H1 (cell line): Measurements from ENCODE around the gene HSPB1. TPM values are rescaled to one million over a fixed set of nuclear protein-coding genes. Genes with fewer than 3 reads are reported as not detected.

Experiments used
- CTCF ChIA-PET: fragments of 300-600 bp; sonication (Branson Sonifier 250); formaldehyde crosslinking; loops from one replicate; lab custom pipeline; 2021; ENCODE audit not compliant: partially characterized antibody; lab: Charles Lee
- POLR2A ChIA-PET: fragments of 300-600 bp; sonication (Branson Sonifier 250); formaldehyde crosslinking; loops from one replicate; lab custom pipeline; 2021; ENCODE audit warnings: inconsistent platforms; ENCODE audit not compliant: partially characterized antibody; lab: Charles Lee
- DNase-seq, 2 experiments: peaks; one replicate each; pipeline versions ENCODE4 v3.0.0 to v3.0.0-alpha.2; 2010 to 2022; ENCODE audit warnings: low spot score in 2 of 2, low read depth in 1 of 2, mixed read lengths in 1 of 2
- FAIRE-seq: peaks from 2 replicates; lab custom pipeline; 2011; peaks lifted over from hg19 to GRCh38; lab: Jason Lieb, UNC
- H2AFZ ChIP-seq: 2 replicates; pipeline ENCODE4 v1.8.1; 2012; ENCODE audit warnings: low read length, inconsistent platforms
- H2AK5ac ChIP-seq: 2 replicates; pipeline ENCODE4 v1.6.1; 2013; ENCODE audit warnings: low read depth, low read length
- H2BK120ac ChIP-seq: replicated peaks from 2 replicates; pipeline ENCODE3; 2013; ENCODE audit warnings: low read depth, low read length, inconsistent platforms
- H2BK12ac ChIP-seq: 2 replicates; pipeline ENCODE4 v1.6.1; 2013; ENCODE audit warnings: low read depth, low read length
- H2BK15ac ChIP-seq: 2 replicates; pipeline ENCODE4 v1.6.1; 2013; ENCODE audit warnings: low read length
- H2BK20ac ChIP-seq: 2 replicates; pipeline ENCODE4 v1.6.1; 2013; ENCODE audit warnings: low read length
- H2BK5ac ChIP-seq: 2 replicates; pipeline ENCODE4 v1.6.1; 2013; ENCODE audit warnings: low read depth, low read length
- H3K14ac ChIP-seq: 2 replicates; pipeline ENCODE4 v1.6.1; 2013; ENCODE audit warnings: inconsistent platforms; ENCODE audit not compliant: insufficient read length
- H3K18ac ChIP-seq: 2 replicates; pipeline ENCODE4 v1.6.1; 2013; ENCODE audit warnings: low read length; ENCODE audit errors: extremely low read depth
- H3K23ac ChIP-seq: 2 replicates; pipeline ENCODE4 v1.6.1; 2013; ENCODE audit warnings: inconsistent platforms; ENCODE audit not compliant: insufficient read length
- H3K23me2 ChIP-seq: 2 replicates; pipeline ENCODE4 v1.6.1; 2013; ENCODE audit warnings: low read depth, low read length
- H3K27ac ChIP-seq: 2 replicates; pipeline ENCODE4 v1.6.1; 2011; ENCODE audit warnings: low read depth, low read length, inconsistent platforms
- H3K27me3 ChIP-seq, 4 experiments: replicated peaks in 1 of 4; 1 replicate in 1 of 4; 2 replicates in 3 of 4; pipeline versions ENCODE4 v1.6.1 to v1.8.1; 2011 to 2013; ENCODE audit warnings: low read length in 3 of 4, mild to moderate bottlenecking in 3 of 4, inconsistent platforms in 2 of 4, mixed read lengths in 2 of 4, moderate library complexity in 1 of 4; ENCODE audit not compliant: control insufficient read depth in 3 of 4, insufficient read depth in 3 of 4; ENCODE audit errors: extremely low read depth in 1 of 4
- H3K36me3 ChIP-seq, 4 experiments: 2 replicates each; pipeline versions ENCODE4 v1.6.1 to v1.8.1; 2011 to 2013; ENCODE audit warnings: mild to moderate bottlenecking in 4 of 4, low read length in 3 of 4, moderate library complexity in 2 of 4, control low read depth in 1 of 4, inconsistent platforms in 1 of 4; ENCODE audit not compliant: insufficient read depth in 4 of 4, control insufficient read depth in 2 of 4
- H3K4ac ChIP-seq: replicated peaks from 2 replicates; pipeline ENCODE3; 2013; ENCODE audit warnings: low read length, low read depth, mixed read lengths, inconsistent platforms; ENCODE audit not compliant: insufficient read length
- H3K4me1 ChIP-seq, 4 experiments: replicated peaks in 1 of 4; 1 replicate in 1 of 4; 2 replicates in 3 of 4; pipeline versions ENCODE4 v1.6.1 to v1.8.1; 2011 to 2013; ENCODE audit warnings: low read length in 3 of 4, inconsistent platforms in 2 of 4, mixed read lengths in 1 of 4; ENCODE audit not compliant: insufficient read depth in 4 of 4, control insufficient read depth in 3 of 4
- H3K4me2 ChIP-seq, 2 experiments: 2 replicates each; pipeline versions ENCODE4 v1.6.1 to v1.8.1; 2011 to 2013; ENCODE audit warnings: low read depth in 2 of 2, low read length in 2 of 2, control low read depth in 1 of 2, inconsistent platforms in 1 of 2, mild to moderate bottlenecking in 1 of 2; ENCODE audit not compliant: insufficient read depth in 1 of 2
- H3K4me3 ChIP-seq, 4 experiments: fragments of 200-600, 300-600 bp in 1 of 4; sonication (generic), shearing (Covaris generic), sonication (Bioruptor Twin) in 1 of 4; 2 replicates each; pipeline versions ENCODE4 v1.5.1 to v1.8.1; 2011 to 2016; ENCODE audit warnings: low read length in 4 of 4, low read depth in 3 of 4, control low read depth in 2 of 4, inconsistent platforms in 2 of 4, mild to moderate bottlenecking in 2 of 4, mixed read lengths in 1 of 4, moderate library complexity in 1 of 4; ENCODE audit not compliant: insufficient read depth in 2 of 4; ENCODE audit errors: extremely low read depth in 1 of 4
- H3K56ac ChIP-seq: replicated peaks from 2 replicates; pipeline ENCODE3; 2013; ENCODE audit warnings: low read depth, mild to moderate bottlenecking, mixed read lengths, low read length, inconsistent platforms; ENCODE audit not compliant: insufficient read length
- H3K79me1 ChIP-seq: 2 replicates; pipeline ENCODE4 v1.6.1; 2013; ENCODE audit warnings: low read depth, low read length, control low read depth
- H3K79me2 ChIP-seq, 2 experiments: 2 replicates each; pipeline versions ENCODE4 v1.6.1 to v1.8.1; 2012 to 2013; ENCODE audit warnings: low read length in 2 of 2, mild to moderate bottlenecking in 2 of 2, inconsistent platforms in 1 of 2; ENCODE audit not compliant: insufficient read depth in 2 of 2, control insufficient read depth in 1 of 2
- H3K9ac ChIP-seq, 4 experiments: replicated peaks in 1 of 4; 1 replicate in 1 of 4; 2 replicates in 3 of 4; pipeline versions ENCODE4 v1.6.1 to v1.8.1; 2011 to 2013; ENCODE audit warnings: low read depth in 3 of 4, low read length in 3 of 4, control low read depth in 2 of 4, mild to moderate bottlenecking in 2 of 4, moderate library complexity in 2 of 4, inconsistent platforms in 1 of 4; ENCODE audit errors: extremely low read depth in 1 of 4
- H3K9me3 ChIP-seq, 2 experiments: 2 replicates each; pipeline versions ENCODE4 v1.6.1 to v1.8.1; 2012 to 2013; ENCODE audit warnings: mild to moderate bottlenecking in 2 of 2, moderate library complexity in 2 of 2, control low read depth in 1 of 2, inconsistent platforms in 1 of 2, low read depth in 1 of 2, low read length in 1 of 2, mixed read lengths in 1 of 2; ENCODE audit not compliant: insufficient read depth in 2 of 2
- H4K20me1 ChIP-seq, 2 experiments: replicated peaks in 1 of 2; 2 replicates each; pipeline versions ENCODE3 to v1.8.1; 2011 to 2013; ENCODE audit warnings: inconsistent platforms in 2 of 2, low read length in 2 of 2, mild to moderate bottlenecking in 1 of 2; ENCODE audit not compliant: insufficient read depth in 2 of 2, control insufficient read depth in 1 of 2
- H4K5ac ChIP-seq: 2 replicates; pipeline ENCODE4 v1.6.1; 2013; ENCODE audit warnings: low read length, low read depth, mixed read lengths, inconsistent platforms; ENCODE audit not compliant: insufficient read length
- H4K8ac ChIP-seq: 2 replicates; pipeline ENCODE4 v1.8.0; 2013; ENCODE audit warnings: mild to moderate bottlenecking, moderate library complexity, low read length, inconsistent platforms; ENCODE audit not compliant: insufficient read depth; ENCODE audit errors: extremely low read depth
- H4K91ac ChIP-seq: replicated peaks from 2 replicates; pipeline ENCODE3; 2013; ENCODE audit warnings: low read length, mixed read lengths, inconsistent platforms; ENCODE audit not compliant: insufficient read length
- CTCF ChIP-seq, 3 experiments: IDR thresholded peaks; 1 replicate in 2 of 3; 2 replicates in 1 of 3; pipeline versions ENCODE4 v1.5.1 to v1.6.1; 2011; ENCODE audit warnings: low read length in 3 of 3, mild to moderate bottlenecking in 3 of 3, inconsistent platforms in 2 of 3, low read depth in 1 of 3, moderate library complexity in 1 of 3; ENCODE audit not compliant: insufficient read depth in 1 of 3; ENCODE audit errors: control extremely low read depth in 1 of 3
- E2F6 ChIP-seq: IDR thresholded peaks from 2 replicates; pipeline ENCODE4 v1.6.1; 2012; ENCODE audit warnings: inconsistent platforms
- FOSL1 ChIP-seq: IDR thresholded peaks from 2 replicates; pipeline ENCODE4 v1.6.1; 2011; ENCODE audit warnings: mild to moderate bottlenecking, low read depth, low read length, moderate library complexity; ENCODE audit not compliant: insufficient read depth
- KDM1A ChIP-seq: fragments of 200-600, 300-600 bp; sonication (generic); IDR thresholded peaks from 2 replicates; pipeline ENCODE4 v1.7.1; 2016; ENCODE audit warnings: mild to moderate bottlenecking, low read length, borderline replicate concordance
- WGBS, 2 experiments: shearing (Covaris generic) in 1 of 2; methylation state at CpG; one replicate each; pipeline versions ENCODE4 v1.1.6 to v1.1.7; 2013 to 2015; ENCODE audit warnings: low lambda C conversion rate in 2 of 2, mixed read lengths in 2 of 2, inconsistent platforms in 1 of 2, low coverage in 1 of 2, missing lambda C conversion rate in 1 of 2; ENCODE audit not compliant: insufficient replicate concordance in 2 of 2, insufficient coverage in 1 of 2, insufficient read length in 1 of 2; ENCODE audit errors: extremely low coverage in 1 of 2, missing lambda C conversion rate in 1 of 2; 5-methylcytosine and 5-hydroxymethylcytosine counted together
- polyA plus RNA-seq, 7 experiments: library from polyadenylated mRNA; depleted of rRNA in 3 of 7; stranded (reverse) in 5 of 7; unstranded in 2 of 7; fragments of >200 nt in 5 of 7; fragments of 200-250 nt in 2 of 7; gene quantifications; 1 replicate in 5 of 7; 2 replicates in 1 of 7; 4 replicates in 1 of 7; pipeline versions ENCODE4 v1.2.1 to v1.2.3, GENCODE V29; 2011 to 2013; ENCODE audit warnings: missing spikeins in 2 of 7, mixed read lengths in 2 of 7
- total RNA-seq: library from RNA; stranded (reverse); fragmentation: NEBNext Ultra II Directional; extraction: Animal tissue kit (Norgen Biotek cat#: 25700); gene quantifications from 2 replicates; pipeline ENCODE4 v1.2.1, GENCODE V29; 2021

HSPB1 gene
- total and polyA plus RNA-seq, 2 of the 8 experiments (the other 6 are each of a cell fraction or from before 2014, with no cell fraction given) = 165 to 254 TPM

- no peak overlapping the region for H4K8ac ChIP-seq
- no peak overlapping the region for H4K5ac ChIP-seq
- no peak for DNase-seq
- CTCF ChIA-PET = interaction anchor here (0.7 to 4.8 kb wide), 3 partner anchors 39 to 90 kb away, joined by 3 to 26 read pairs (median 23); no protein-coding TSS in a partner anchor
- H3K27ac ChIP-seq = no peak overlapping the region
- peaks cover 9% of the 10 kb centered on the region; the same call in 1 of the 2 replicates for H3K23me2 ChIP-seq
- H3K4ac ChIP-seq = no peak overlapping the region
- H3K36me3 ChIP-seq = no peaks in the 10 kb centered on the region
- no peak overlapping the region; the same call in 1 of the 2 replicates for H2BK15ac ChIP-seq
- peaks cover 0 to 5% (median 3%) of the 10 kb centered on the region in 4 experiments; a peak in 4 of 7 replicates for H3K27me3 ChIP-seq
- H3K23ac ChIP-seq = no peak overlapping the region
- no peak for FAIRE-seq
- no peak overlapping the region for H3K56ac ChIP-seq
- H3K4me3 ChIP-seq = peak overlapping the region in 2 of 4 experiments; percentile 53 to 64; a peak in 3 of 8 replicates
- POLR2A ChIA-PET = interaction anchor here (1.0 to 1.9 kb wide), 5 partner anchors 11 to 49 kb away, joined by 3 to 10 read pairs (median 5); no protein-coding TSS in a partner anchor
- no peaks in the 10 kb centered on the region for H3K9me3 ChIP-seq
- peak overlapping the region; percentile 77 to 91 for H3K4me2 ChIP-seq
- peaks cover under 1 to 23% (median 18%) of the 10 kb centered on the region in 4 experiments for H3K4me1 ChIP-seq
- no peaks in the 10 kb centered on the region for H3K79me1 ChIP-seq
- no peak overlapping the region for H2AK5ac ChIP-seq
- TF ChIP-seq KDM1A (0 out of 2 replicates have a peak, but pooled peaks have one; percentile 5), FOSL1 (no peak), CTCF (IDR thresholded peaks at IDR 0.05; ENCODE audit: control extremely low read depth in 1 of 3, insufficient read depth in 1 of 3, low read depth in 1 of 3, low read length in 3 of 3) (no peak), E2F6 (no peak)
- H2BK12ac ChIP-seq = peak overlapping the region; percentile 60; the same call in 1 of the 2 replicates
- H3K79me2 ChIP-seq = no peaks in the 10 kb centered on the region
- H3K18ac ChIP-seq = no peak overlapping the region
- no peaks in the 10 kb centered on the region for H4K20me1 ChIP-seq
- no peak overlapping the region for H4K91ac ChIP-seq
- H3K9ac ChIP-seq = no peak overlapping the region
- no peak overlapping the region for H2BK120ac ChIP-seq
- no peak overlapping the region for H2BK5ac ChIP-seq
- H3K14ac ChIP-seq = no peak overlapping the region
- WGBS, 2 experiments = 62% methylated on average over 4 of the region's 4 CpGs; no CpG with 5 or more reads in 1 of the 2 experiments
- no peak overlapping the region for H2AFZ ChIP-seq
- H2BK20ac ChIP-seq = 0 out of 2 replicates have a peak overlapping the region, but pooled peaks have one; percentile 72
These were observed 34.6 kb upstream of the HSPB1 start for GRCh38 chr7:76267894-76268183.
